WI38 (cell line): ENCODE data around the gene NGLY1.

Source experiments
- H3K4me3 ChIP-seq: 2 replicates; pipeline ENCODE4 v1.5.1; 2011; ENCODE audit warnings: low read depth, mild to moderate bottlenecking, control low read depth, low read length
- TF ChIP-seq, protein P1 (sequence below): IDR thresholded peaks from 2 replicates; pipeline ENCODE4 v1.5.1; 2012; ENCODE audit warnings: low read depth, mild to moderate bottlenecking, control low read depth, low read length

NGLY1 gene

GRCh38 chr3:25690768-25691533, 92.3 kb downstream of the NGLY1 start:
- TF ChIP-seq, protein P1, sequence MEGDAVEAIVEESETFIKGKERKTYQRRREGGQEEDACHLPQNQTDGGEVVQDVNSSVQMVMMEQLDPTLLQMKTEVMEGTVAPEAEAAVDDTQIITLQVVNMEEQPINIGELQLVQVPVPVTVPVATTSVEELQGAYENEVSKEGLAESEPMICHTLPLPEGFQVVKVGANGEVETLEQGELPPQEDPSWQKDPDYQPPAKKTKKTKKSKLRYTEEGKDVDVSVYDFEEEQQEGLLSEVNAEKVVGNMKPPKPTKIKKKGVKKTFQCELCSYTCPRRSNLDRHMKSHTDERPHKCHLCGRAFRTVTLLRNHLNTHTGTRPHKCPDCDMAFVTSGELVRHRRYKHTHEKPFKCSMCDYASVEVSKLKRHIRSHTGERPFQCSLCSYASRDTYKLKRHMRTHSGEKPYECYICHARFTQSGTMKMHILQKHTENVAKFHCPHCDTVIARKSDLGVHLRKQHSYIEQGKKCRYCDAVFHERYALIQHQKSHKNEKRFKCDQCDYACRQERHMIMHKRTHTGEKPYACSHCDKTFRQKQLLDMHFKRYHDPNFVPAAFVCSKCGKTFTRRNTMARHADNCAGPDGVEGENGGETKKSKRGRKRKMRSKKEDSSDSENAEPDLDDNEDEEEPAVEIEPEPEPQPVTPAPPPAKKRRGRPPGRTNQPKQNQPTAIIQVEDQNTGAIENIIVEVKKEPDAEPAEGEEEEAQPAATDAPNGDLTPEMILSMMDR, result no peak
- H3K4me3 ChIP-seq, result no peak overlapping the region

- no peak overlapping the region for H3K4me3 ChIP-seq
- TF ChIP-seq, protein P1, result no peak
Measured at GRCh38 chr3:25689226-25689625, 94.0 kb downstream of the NGLY1 start.

- no peak overlapping the region for H3K4me3 ChIP-seq
- TF ChIP-seq, protein P1, result no peak
Measured at GRCh38 chr3:25687742-25688141, 95.5 kb downstream of the NGLY1 start.

- no peak overlapping the region for H3K4me3 ChIP-seq
- TF ChIP-seq, protein P1, result no peak
Measured at GRCh38 chr3:25686766-25687165, 96.5 kb downstream of the NGLY1 start.

- TF ChIP-seq, protein P1, result no peak
- H3K4me3 ChIP-seq, result no peak overlapping the region
Measured at GRCh38 chr3:25683882-25684281, 99.4 kb downstream of the NGLY1 start.

GRCh38 chr3:25683410-25683809, 99.8 kb downstream of the NGLY1 start:
- TF ChIP-seq, protein P1, result no peak
- no peak overlapping the region for H3K4me3 ChIP-seq

GRCh38 chr3:25679642-25680302, 103.5 kb downstream of the NGLY1 start:
- H3K4me3 ChIP-seq, result no peak overlapping the region
- TF ChIP-seq, protein P1, result no peak
